SK-N-SH treated with all-trans-retinoic acid at 6 μM for 48 hours (cell line): ENCODE data around the gene NPAS2.

Experiments
- ATAC-seq: fragments of 200-7000 bp; cut with Tn5 transposase; 3 replicates; pipeline ENCODE4 v1.9.1; 2020; ENCODE audit warnings: mild to moderate bottlenecking, moderate library complexity
- ARNTL ChIP-seq: fragments of 450-650 bp; formaldehyde crosslinking; IDR thresholded peaks from 2 replicates; pipeline ENCODE4 v1.5.0; 2020; ENCODE audit warnings: low read depth, mild to moderate bottlenecking, moderate library complexity, borderline replicate concordance
- BACH2 ChIP-seq: fragments of 250-450 bp; sonication (Bioruptor Pico); IDR thresholded peaks from 2 replicates; pipeline ENCODE4 v1.9.0; 2021; ENCODE audit warnings: mild to moderate bottlenecking, borderline replicate concordance
- CREB5 ChIP-seq: fragments of 250-450 bp; sonication (Bioruptor Pico); IDR thresholded peaks from 2 replicates; pipeline ENCODE4 v1.5.1; 2020; ENCODE audit warnings: low read depth, mild to moderate bottlenecking, moderate library complexity
- CSDC2 ChIP-seq: fragments of 250-450 bp; sonication (Bioruptor Pico); IDR thresholded peaks from 2 replicates; pipeline ENCODE4 v1.5.0; 2020; ENCODE audit warnings: mild to moderate bottlenecking, moderate library complexity
- CSRNP3 ChIP-seq: fragments of 250-450 bp; sonication (Bioruptor Pico); IDR thresholded peaks from 2 replicates; pipeline ENCODE4 v1.5.1; 2021; ENCODE audit warnings: mild to moderate bottlenecking, moderate library complexity
- ESRRG ChIP-seq: fragments of 250-450 bp; sonication (Bioruptor Pico); IDR thresholded peaks from 2 replicates; pipeline ENCODE4 v1.6.1; 2021; ENCODE audit warnings: mild to moderate bottlenecking
- GLIS3 ChIP-seq: fragments of 250-450 bp; sonication (Bioruptor Pico); IDR thresholded peaks from 2 replicates; pipeline ENCODE4 v1.5.0; 2020; ENCODE audit warnings: mild to moderate bottlenecking, moderate library complexity
- ISL1 ChIP-seq: fragments of 250-450 bp; sonication (Bioruptor Pico); IDR thresholded peaks from 2 replicates; pipeline ENCODE4 v2.1.2; 2022; ENCODE audit warnings: mild to moderate bottlenecking, moderate library complexity
- OSR1 ChIP-seq: fragments of 250-450 bp; sonication (Bioruptor Pico); IDR thresholded peaks from 2 replicates; pipeline ENCODE4 v1.8.0; 2022; ENCODE audit warnings: moderate library complexity, mild to moderate bottlenecking, inconsistent platforms
- PATZ1 ChIP-seq: fragments of 250-450 bp; sonication (Bioruptor Pico); IDR thresholded peaks from 2 replicates; pipeline ENCODE4 v1.8.0; 2020; ENCODE audit warnings: mild to moderate bottlenecking, moderate library complexity, borderline replicate concordance
- POU6F1 ChIP-seq: fragments of 250-450 bp; sonication (Bioruptor Pico); IDR thresholded peaks from 2 replicates; pipeline ENCODE4 v1.8.0; 2021; ENCODE audit warnings: low read depth, mild to moderate bottlenecking, moderate library complexity, borderline replicate concordance
- PPARA ChIP-seq: fragments of 250-450 bp; sonication (Bioruptor Pico); IDR thresholded peaks from 2 replicates; pipeline ENCODE4 v1.5.0; 2020; ENCODE audit warnings: mild to moderate bottlenecking, borderline replicate concordance
- RARB ChIP-seq: fragments of 250-450 bp; sonication (Bioruptor Pico); IDR thresholded peaks from 2 replicates; pipeline ENCODE4 v1.8.0; 2021; ENCODE audit warnings: mild to moderate bottlenecking, moderate library complexity
- SNAI2 ChIP-seq: fragments of 250-450 bp; sonication (Bioruptor Pico); IDR thresholded peaks from 2 replicates; pipeline ENCODE4 v1.5.0; 2020; ENCODE audit warnings: mild to moderate bottlenecking, moderate library complexity
- TCF4 ChIP-seq: fragments of 250-450 bp; sonication (Bioruptor Pico); IDR thresholded peaks from 2 replicates; pipeline ENCODE4 v1.8.0; 2021; ENCODE audit warnings: mild to moderate bottlenecking, moderate library complexity, borderline replicate concordance
- TOX ChIP-seq: fragments of 250-450 bp; sonication (Bioruptor Pico); IDR thresholded peaks from 2 replicates; pipeline ENCODE4 v1.8.0; 2021; ENCODE audit warnings: mild to moderate bottlenecking, moderate library complexity, borderline replicate concordance
- TSHZ2 ChIP-seq: fragments of 250-450 bp; sonication (Bioruptor Pico); IDR thresholded peaks from 2 replicates; pipeline ENCODE4 v1.5.0; 2020; ENCODE audit warnings: mild to moderate bottlenecking, moderate library complexity
- ZC3H10 ChIP-seq: fragments of 250-450 bp; sonication (Bioruptor Pico); IDR thresholded peaks from 2 replicates; pipeline ENCODE4 v1.5.1; 2021; ENCODE audit warnings: mild to moderate bottlenecking, moderate library complexity
- ZFP3 ChIP-seq: fragments of 250-450 bp; sonication (Bioruptor Pico); IDR thresholded peaks from 2 replicates; pipeline ENCODE4 v1.5.0; 2020; ENCODE audit warnings: mild to moderate bottlenecking, moderate library complexity
- ZFP30 ChIP-seq: fragments of 450-650 bp; formaldehyde crosslinking; IDR thresholded peaks from 2 replicates; pipeline ENCODE4 v1.5.0; 2022; ENCODE audit warnings: mild to moderate bottlenecking, moderate library complexity
- ZNF565 ChIP-seq: fragments of 450-650 bp; formaldehyde crosslinking; conservative IDR thresholded peaks from 2 replicates; pipeline ENCODE4 v1.5.0; 2020; ENCODE audit warnings: low read depth, mild to moderate bottlenecking, moderate library complexity
- ZNF70 ChIP-seq: fragments of 450-650 bp; formaldehyde crosslinking; IDR thresholded peaks from 2 replicates; pipeline ENCODE4 v1.5.0; 2020; ENCODE audit warnings: mild to moderate bottlenecking, moderate library complexity
- ZNF8 ChIP-seq: fragments of 450-650 bp; formaldehyde crosslinking; IDR thresholded peaks from 2 replicates; pipeline ENCODE4 v1.5.0; 2020; ENCODE audit warnings: mild to moderate bottlenecking, moderate library complexity

NPAS2 gene

GRCh38 chr2:100786985-100787384, 33.0 kb upstream of the NPAS2 start:
- no peak for ATAC-seq
- TF ChIP-seq GLIS3 (CRISPR knock-in tag), result no peak
- no peak for TF ChIP-seq TSHZ2
- no peak for TF ChIP-seq ESRRG (CRISPR knock-in tag)
- TF ChIP-seq ARNTL (CRISPR knock-in tag), result no peak
- no peak for TF ChIP-seq POU6F1 (CRISPR knock-in tag)
- no peak for TF ChIP-seq CREB5
- TF ChIP-seq ZC3H10 (CRISPR knock-in tag), result no peak
- TF ChIP-seq SNAI2 (CRISPR knock-in tag), result no peak
- TF ChIP-seq ZNF8 (CRISPR knock-in tag), result no peak
- no peak for TF ChIP-seq OSR1
- no peak for TF ChIP-seq BACH2 (CRISPR knock-in tag)
- no peak for TF ChIP-seq ZNF70 (CRISPR knock-in tag)
- TF ChIP-seq RARB, result no peak
- TF ChIP-seq ZFP30 (CRISPR knock-in tag), result no peak
- no peak for TF ChIP-seq CSRNP3
- TF ChIP-seq ZFP3 (CRISPR knock-in tag), result no peak

GRCh38 chr2:100789361-100789760, 30.6 kb upstream of the NPAS2 start:
- no peak for ATAC-seq
- TF ChIP-seq ZFP3 (CRISPR knock-in tag) (no peak), POU6F1 (CRISPR knock-in tag) (no peak), TCF4 (CRISPR knock-in tag) (no peak), ZNF70 (CRISPR knock-in tag) (no peak), TOX (CRISPR knock-in tag) (no peak), ZNF565 (no peak), SNAI2 (CRISPR knock-in tag) (no peak), PPARA (no peak), CSDC2 (CRISPR knock-in tag) (no peak), RARB (no peak), ZNF8 (CRISPR knock-in tag) (no peak), CREB5 (no peak), PATZ1 (CRISPR knock-in tag) (no peak), GLIS3 (CRISPR knock-in tag) (no peak), ZFP30 (CRISPR knock-in tag) (no peak), ISL1 (CRISPR knock-in tag) (no peak), CSRNP3 (no peak), ARNTL (CRISPR knock-in tag) (no peak)
